Panc1 (cell line): Measurements from ENCODE around the gene KRT5.

Experiments used
- CTCF ChIP-seq: fragments of 450-650 bp; IDR thresholded peaks from 2 replicates; pipeline ENCODE4 v1.5.1; 2017; ENCODE audit warnings: mild to moderate bottlenecking
- POLR2AphosphoS5 ChIP-seq: IDR thresholded peaks from 2 replicates; pipeline ENCODE4 v1.6.1; 2012; ENCODE audit warnings: mild to moderate bottlenecking, low read depth, low read length, moderate library complexity

- TF ChIP-seq CTCF = no peak
- TF ChIP-seq POLR2AphosphoS5 = no peak
These were observed 6.5 kb downstream of the KRT5 start for GRCh38 chr12:52513736-52514135.
